SU-DHL-6 (cell line): ENCODE results near the gene C15orf62.

Experiments used
- H2AFZ ChIP-seq: fragments of 200-600 bp; sonication (generic); 2 replicates; pipeline ENCODE4 v1.6.1; 2014; ENCODE audit warnings: low read depth, mild to moderate bottlenecking, moderate library complexity, mixed read lengths, antibody characterized with exemption, low read length; ENCODE audit not compliant: severe bottlenecking
- H3F3A ChIP-seq: fragments of 200-600 bp; shearing (Covaris generic); 2 replicates; pipeline ENCODE4 v1.6.0; 2016; ENCODE audit warnings: antibody characterized with exemption, mild to moderate bottlenecking; ENCODE audit not compliant: insufficient read depth
- H3K27ac ChIP-seq: fragments of 200-600 bp; sonication (generic); 2 replicates; pipeline ENCODE4 v1.5.1; 2016; ENCODE audit warnings: low read depth, mild to moderate bottlenecking, low read length, moderate library complexity, mixed read lengths
- H3K27me3 ChIP-seq: fragments of 200-600 bp; sonication (generic), shearing (Covaris generic); 2 replicates; pipeline ENCODE4 v1.6.0; 2014; ENCODE audit warnings: mild to moderate bottlenecking, low read length
- H3K36me3 ChIP-seq: fragments of 200-600 bp; sonication (generic); 2 replicates; pipeline ENCODE4 v1.6.1; 2014; ENCODE audit warnings: mild to moderate bottlenecking, low read length, mixed read lengths
- H3K4me2 ChIP-seq: fragments of 300-600, 200-600 bp; shearing (Covaris generic), sonication (generic); 2 replicates; pipeline ENCODE4 v1.6.0; 2014; ENCODE audit warnings: low read length, low read depth, mild to moderate bottlenecking; ENCODE audit not compliant: poor library complexity, severe bottlenecking
- H3K4me3 ChIP-seq: fragments of 200-600 bp; sonication (generic); 2 replicates; pipeline ENCODE4 v1.5.1; 2014; ENCODE audit warnings: antibody characterized with exemption, low read length, mild to moderate bottlenecking, mixed read lengths; ENCODE audit not compliant: insufficient read depth, poor library complexity, severe bottlenecking
- H3K79me2 ChIP-seq: fragments of 200-600 bp; sonication (generic); 2 replicates; pipeline ENCODE4 v1.6.1; 2014; ENCODE audit warnings: mild to moderate bottlenecking, low read length, moderate library complexity; ENCODE audit not compliant: insufficient read depth
- H3K9ac ChIP-seq: fragments of 200-600 bp; sonication (generic); 2 replicates; pipeline ENCODE4 v1.7.0; 2014; ENCODE audit warnings: mild to moderate bottlenecking, low read length
- H3K9me2 ChIP-seq: fragments of 200-600 bp; sonication (generic); replicated peaks from 2 replicates; pipeline ENCODE4 v1.6.1; 2014; ENCODE audit warnings: low read length; ENCODE audit not compliant: insufficient read depth
- H3K9me3 ChIP-seq: fragments of 200-600 bp; sonication (generic); 2 replicates; pipeline ENCODE4 v1.6.1; 2014; ENCODE audit warnings: low read length, mixed read lengths; ENCODE audit not compliant: insufficient read depth
- H4K20me1 ChIP-seq: fragments of 200-600 bp; sonication (generic); 2 replicates; pipeline ENCODE4 v1.6.1; 2014; ENCODE audit warnings: low read depth, mild to moderate bottlenecking, antibody characterized with exemption, low read length, moderate library complexity, mixed read lengths
- EZH2phosphoT487 ChIP-seq: fragments of 200-600 bp; sonication (generic), shearing (Covaris generic); conservative IDR thresholded peaks from 2 replicates; pipeline ENCODE4 v1.6.1; 2018; ENCODE audit warnings: mild to moderate bottlenecking, antibody characterized with exemption, low read length, moderate library complexity, mixed read lengths
- TF ChIP-seq, protein P1 (sequence below): fragments of 200-600 bp; sonication (generic); IDR thresholded peaks from one replicate; pipeline ENCODE4 v1.5.1; 2017; ENCODE audit warnings: antibody characterized with exemption, mild to moderate bottlenecking, low read length, moderate library complexity; ENCODE audit not compliant: insufficient read depth, poor library complexity, severe bottlenecking

C15orf62 gene

DNA sequence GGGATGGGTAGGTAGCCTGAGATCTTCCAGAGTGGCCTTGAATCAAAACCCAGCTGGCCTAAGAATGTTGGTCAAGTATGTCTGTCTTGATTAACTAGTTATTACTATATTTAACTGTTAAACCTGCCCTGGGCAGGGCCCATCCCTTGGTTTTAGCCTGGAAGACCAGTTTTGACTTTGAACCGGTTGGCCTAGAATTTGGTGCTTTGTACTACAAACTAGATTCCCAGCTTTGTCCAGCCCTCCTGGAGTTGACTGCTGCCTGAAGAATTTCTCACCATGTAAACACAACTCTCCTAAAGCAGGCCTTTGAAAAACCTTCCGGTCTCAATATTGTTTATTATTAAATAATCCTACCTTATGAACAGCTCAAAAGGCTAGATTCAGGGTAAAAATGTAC, 16.0 kb downstream of the C15orf62 start:
- Histone ChIP-seq H3K36me3 (no peaks in the 10 kb centered on the region), H3K9me3 (no peaks in the 10 kb centered on the region), H3K4me3 (no peak overlapping the region), H3K27ac (no peak overlapping the region), H3K79me2 (peaks cover 28% of the 10 kb centered on the region), H3F3A (peaks cover 3% of the 10 kb centered on the region; the same call in 1 of the 2 replicates), H3K9me2 (no peaks in the 10 kb centered on the region), H3K9ac (no peak overlapping the region), H4K20me1 (no peaks in the 10 kb centered on the region), H3K4me2 (no peak overlapping the region), H3K27me3 (no peaks in the 10 kb centered on the region), H2AFZ (no peak overlapping the region)
- TF ChIP-seq, protein P1, sequence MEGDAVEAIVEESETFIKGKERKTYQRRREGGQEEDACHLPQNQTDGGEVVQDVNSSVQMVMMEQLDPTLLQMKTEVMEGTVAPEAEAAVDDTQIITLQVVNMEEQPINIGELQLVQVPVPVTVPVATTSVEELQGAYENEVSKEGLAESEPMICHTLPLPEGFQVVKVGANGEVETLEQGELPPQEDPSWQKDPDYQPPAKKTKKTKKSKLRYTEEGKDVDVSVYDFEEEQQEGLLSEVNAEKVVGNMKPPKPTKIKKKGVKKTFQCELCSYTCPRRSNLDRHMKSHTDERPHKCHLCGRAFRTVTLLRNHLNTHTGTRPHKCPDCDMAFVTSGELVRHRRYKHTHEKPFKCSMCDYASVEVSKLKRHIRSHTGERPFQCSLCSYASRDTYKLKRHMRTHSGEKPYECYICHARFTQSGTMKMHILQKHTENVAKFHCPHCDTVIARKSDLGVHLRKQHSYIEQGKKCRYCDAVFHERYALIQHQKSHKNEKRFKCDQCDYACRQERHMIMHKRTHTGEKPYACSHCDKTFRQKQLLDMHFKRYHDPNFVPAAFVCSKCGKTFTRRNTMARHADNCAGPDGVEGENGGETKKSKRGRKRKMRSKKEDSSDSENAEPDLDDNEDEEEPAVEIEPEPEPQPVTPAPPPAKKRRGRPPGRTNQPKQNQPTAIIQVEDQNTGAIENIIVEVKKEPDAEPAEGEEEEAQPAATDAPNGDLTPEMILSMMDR: no peak
- TF ChIP-seq EZH2phosphoT487: no peak

DNA sequence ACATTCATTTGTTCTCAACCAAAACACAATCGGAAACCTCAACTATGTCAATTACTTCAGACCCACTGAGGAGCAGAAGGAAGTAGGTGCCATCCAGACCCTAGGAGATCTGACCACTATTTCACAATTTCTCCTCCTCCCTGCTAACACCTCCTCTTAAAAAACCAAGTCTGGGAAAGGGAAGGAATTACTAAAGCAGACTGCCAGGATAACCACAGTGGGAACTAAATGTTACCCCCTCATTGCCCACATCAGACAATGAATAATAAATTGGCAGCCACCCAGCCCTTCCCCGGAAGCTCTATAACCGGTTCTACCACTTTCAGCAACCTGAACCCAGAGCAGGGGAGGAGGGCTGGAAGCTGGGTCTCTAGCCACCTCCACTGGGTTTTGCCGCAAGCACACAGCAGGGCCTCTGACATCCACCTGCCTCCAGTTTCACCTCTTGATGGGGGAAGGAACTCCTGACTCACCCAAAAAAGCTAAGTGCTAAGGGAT, 17.6 kb downstream of the C15orf62 start:
- H3K79me2 ChIP-seq: peaks cover 30% of the 10 kb centered on the region

DNA sequence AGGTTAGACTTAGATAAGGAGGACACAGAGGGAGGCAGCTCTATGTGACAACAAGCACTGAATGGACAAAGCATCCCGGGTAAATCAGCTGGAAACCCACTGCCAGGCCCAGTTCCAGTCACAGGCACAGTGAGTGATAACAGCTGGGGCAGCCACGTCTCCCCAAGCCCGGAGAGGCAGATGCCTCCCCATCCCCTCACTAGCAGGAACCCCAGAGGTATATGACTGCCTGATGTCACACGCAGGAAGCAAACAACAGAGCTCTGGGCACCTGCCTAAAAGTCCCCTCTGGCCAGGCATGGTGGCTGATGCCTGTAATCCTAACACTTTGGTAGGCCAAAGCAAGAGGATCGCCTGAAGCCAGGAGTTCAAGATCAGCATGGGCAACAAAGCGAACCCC, 18.2 kb downstream of the C15orf62 start:
- H3K4me2 ChIP-seq: no peak overlapping the region
- H3K27ac ChIP-seq: no peak overlapping the region
- H3K27me3 ChIP-seq: no peaks in the 10 kb centered on the region
- H4K20me1 ChIP-seq: no peaks in the 10 kb centered on the region
- no peaks in the 10 kb centered on the region for H3K36me3 ChIP-seq
- H3F3A ChIP-seq: peaks cover 3% of the 10 kb centered on the region; the same call in 1 of the 2 replicates
- H3K9me2 ChIP-seq: no peaks in the 10 kb centered on the region
- TF ChIP-seq, protein P1: no peak
- TF ChIP-seq EZH2phosphoT487: no peak
- no peak overlapping the region for H3K4me3 ChIP-seq
- no peak overlapping the region for H2AFZ ChIP-seq
- no peaks in the 10 kb centered on the region for H3K9me3 ChIP-seq
- H3K79me2 ChIP-seq: peaks cover 33% of the 10 kb centered on the region
- H3K9ac ChIP-seq: no peak overlapping the region

More for the DNA sequence above, 17.6 kb downstream of the C15orf62 start:
- no peak overlapping the region for H3K4me2 ChIP-seq
- no peak overlapping the region for H3K4me3 ChIP-seq
- no peak overlapping the region for H3K9ac ChIP-seq
- H3K27me3 ChIP-seq: no peaks in the 10 kb centered on the region
- no peak overlapping the region for H3K27ac ChIP-seq
- no peaks in the 10 kb centered on the region for H3K9me2 ChIP-seq
- no peaks in the 10 kb centered on the region for H3K9me3 ChIP-seq
- TF ChIP-seq EZH2phosphoT487: no peak
- H2AFZ ChIP-seq: no peak overlapping the region
- H3F3A ChIP-seq: peaks cover 3% of the 10 kb centered on the region; the same call in 1 of the 2 replicates
- H3K36me3 ChIP-seq: no peaks in the 10 kb centered on the region
- no peaks in the 10 kb centered on the region for H4K20me1 ChIP-seq

DNA sequence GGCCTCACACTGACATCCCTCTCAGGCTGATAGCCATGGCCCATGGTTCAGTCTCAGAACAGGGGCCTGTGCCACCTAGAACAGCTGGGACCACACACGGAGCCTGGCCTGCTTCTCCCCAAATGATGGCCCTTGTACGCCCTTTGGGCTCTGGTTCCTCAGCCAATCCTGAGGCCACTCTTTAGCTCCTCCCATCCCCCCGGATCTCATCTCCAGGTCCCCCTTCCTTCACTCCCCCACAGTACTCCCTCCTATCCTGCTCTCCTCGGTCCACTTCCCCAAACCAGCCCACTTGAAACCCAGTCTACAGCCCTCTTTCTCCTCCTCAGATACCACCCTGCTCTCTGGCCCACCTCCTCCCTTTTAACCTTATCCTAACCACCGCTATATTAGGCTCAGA, 19.3 kb downstream of the C15orf62 start:
- Histone ChIP-seq H3K9me3 (no peaks in the 10 kb centered on the region), H3K9ac (no peak overlapping the region), H3K9me2 (no peaks in the 10 kb centered on the region), H3K27me3 (no peaks in the 10 kb centered on the region), H3K36me3 (no peaks in the 10 kb centered on the region), H3F3A (no peaks in the 10 kb centered on the region), H3K79me2 (peaks cover 41% of the 10 kb centered on the region), H3K4me2 (no peak overlapping the region), H4K20me1 (no peaks in the 10 kb centered on the region), H3K4me3 (no peak overlapping the region), H2AFZ (no peak overlapping the region), H3K27ac (no peak overlapping the region)
- TF ChIP-seq, protein P1: no peak
- TF ChIP-seq EZH2phosphoT487: no peak
